CD4-positive, alpha-beta T cell treated with Interferon gamma for 1 hour (primary cell): ENCODE results near the gene XPO4.
"Not testable (repeated sequence)": the region's sequence is repeated elsewhere in the genome, so short reads cannot be mapped to it uniquely, and the experiment has no call there.

ENCODE experiments used
- DNase-seq: peaks from one replicate; pipeline ENCODE4 v3.0.0-alpha.2; 2020

Gene XPO4

DNA sequence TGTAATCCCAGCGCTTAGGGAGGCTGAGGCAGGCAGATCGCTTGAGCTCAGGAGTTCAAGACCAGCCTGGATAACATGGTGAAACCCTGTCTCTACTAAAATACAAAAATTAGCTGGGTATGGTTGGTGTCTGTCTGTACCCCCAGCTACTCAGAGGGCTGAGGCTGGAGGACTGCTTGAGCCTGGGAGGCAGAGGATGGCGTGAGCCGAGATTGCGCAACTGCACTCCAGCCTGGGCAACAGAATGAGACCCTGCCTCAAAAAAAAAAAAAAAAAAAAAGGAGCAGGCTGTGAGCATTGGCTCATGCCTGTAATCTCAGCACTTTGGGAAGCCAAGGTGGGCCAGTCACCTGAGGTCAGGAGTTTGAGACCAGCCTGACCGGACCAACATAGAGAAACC lies 12.0 kb downstream of the XPO4 start:
- DNase-seq = not testable (repeated sequence)

DNA sequence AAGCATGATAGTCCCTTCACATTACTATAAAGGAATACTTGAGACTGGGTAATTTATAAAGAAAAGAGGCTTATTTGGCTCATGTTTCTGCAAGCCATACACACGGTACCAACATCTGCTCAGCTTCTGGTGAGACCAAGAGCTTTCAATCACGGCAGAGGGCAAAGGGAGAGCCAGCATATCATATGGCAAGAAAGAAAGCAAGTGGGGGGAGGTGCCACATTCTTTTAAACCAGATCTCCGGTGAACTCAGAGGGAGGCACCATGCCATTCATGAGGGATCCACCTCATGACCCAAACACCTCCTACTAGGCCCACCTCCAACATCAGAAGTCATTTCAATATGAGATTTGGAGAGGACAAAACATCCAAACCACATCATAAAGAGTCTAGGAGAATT lies 20.3 kb downstream of the XPO4 start:
- DNase-seq = no peak

DNA sequence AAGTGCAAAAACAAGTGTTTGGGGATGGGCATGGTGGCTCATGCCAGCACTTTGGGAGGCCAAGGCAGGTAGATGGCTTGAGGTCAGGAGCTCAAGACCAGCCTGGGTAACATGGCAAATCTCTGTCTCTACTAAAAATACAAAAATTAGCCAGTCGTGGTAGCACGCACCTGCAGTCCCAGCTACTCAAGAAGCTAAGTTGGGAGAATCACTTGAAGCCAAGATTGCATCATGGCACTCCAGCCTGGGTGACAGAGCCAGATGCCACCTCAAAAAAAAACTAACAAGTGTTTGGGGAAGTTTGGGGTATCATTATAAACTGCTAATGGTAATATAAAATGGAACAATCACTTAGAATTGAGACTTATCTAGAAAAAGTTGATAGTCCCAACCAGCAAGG lies 24.6 kb downstream of the XPO4 start:
- no peak for DNase-seq

DNA sequence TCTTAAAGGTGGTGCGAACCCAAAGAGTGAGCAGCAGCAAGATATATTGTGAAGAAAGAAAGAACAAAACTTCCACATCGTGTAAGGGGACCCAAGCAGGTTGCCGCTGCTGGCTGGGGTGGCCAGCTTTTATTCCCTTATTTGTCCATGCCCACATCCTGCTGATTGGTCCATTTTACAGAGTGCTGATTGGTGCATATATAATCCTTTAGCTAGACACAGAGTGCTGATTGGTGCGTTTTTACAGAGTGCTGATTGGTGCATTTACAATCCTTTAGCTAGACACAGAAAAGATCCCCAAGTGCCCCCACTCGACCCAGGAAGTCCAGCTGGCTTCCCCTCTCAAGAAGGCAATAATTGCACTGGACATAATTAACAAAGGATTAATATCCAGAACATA lies 25.7 kb downstream of the XPO4 start:
- not testable (repeated sequence) for DNase-seq

DNA sequence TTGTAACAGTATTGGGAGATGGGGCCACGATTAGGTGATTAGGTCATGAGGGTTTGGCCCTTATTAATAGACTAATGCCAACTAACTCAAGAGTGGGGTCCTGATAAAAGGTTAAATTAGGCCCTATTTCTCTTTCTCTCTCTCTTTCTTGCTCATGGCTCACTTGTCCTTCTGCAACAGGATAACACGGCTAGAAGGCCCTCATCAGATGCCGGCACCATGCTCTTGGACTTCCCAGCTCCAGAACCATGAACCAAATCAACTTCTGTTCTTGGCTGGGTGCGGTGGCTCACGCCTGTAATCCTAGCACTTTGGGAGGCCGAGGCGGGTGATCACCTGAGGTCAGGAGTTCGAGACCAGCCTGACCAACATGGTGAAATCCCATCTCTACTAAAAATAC lies 28.1 kb downstream of the XPO4 start:
- DNase-seq = not testable (repeated sequence)

DNA sequence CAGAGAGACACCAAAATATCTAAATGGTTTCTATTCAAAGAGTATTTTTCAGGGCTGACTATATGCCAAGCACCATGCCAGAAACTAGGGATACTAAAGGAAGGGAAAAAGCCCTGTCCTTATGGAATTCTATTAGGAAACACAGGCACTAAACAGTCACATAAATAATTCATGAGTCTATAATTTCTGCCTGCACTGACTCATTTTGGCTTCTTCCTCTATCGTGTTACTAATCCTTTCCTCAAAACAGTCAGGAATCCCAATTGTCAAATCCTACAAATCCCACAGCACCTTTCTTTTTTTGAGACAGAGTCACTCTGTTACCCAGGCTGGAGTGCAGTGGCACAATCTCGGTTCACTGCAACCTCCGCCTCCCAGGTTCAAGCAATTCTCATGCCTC lies 29.2 kb downstream of the XPO4 start:
- no peak for DNase-seq

DNA sequence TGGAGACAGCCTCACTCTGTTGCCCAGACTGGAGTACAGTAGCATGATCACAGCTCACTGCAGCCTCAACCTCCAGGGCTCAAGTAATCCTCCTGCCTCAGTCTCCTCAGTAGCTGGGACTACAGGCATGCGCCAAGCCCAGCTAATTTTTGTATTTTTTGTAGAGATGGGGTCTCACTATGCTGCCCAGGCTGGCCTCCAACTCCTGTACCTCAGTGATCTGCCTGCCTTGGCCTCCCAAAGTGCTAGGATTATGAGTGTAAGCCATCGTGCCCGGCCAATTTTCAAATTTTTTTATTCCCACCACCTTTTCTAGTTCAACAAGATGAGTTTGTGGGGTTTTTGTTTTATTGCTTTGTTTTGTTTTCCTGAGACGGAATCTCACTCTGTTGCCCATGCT lies 31.7 kb downstream of the XPO4 start:
- DNase-seq = no peak

DNA sequence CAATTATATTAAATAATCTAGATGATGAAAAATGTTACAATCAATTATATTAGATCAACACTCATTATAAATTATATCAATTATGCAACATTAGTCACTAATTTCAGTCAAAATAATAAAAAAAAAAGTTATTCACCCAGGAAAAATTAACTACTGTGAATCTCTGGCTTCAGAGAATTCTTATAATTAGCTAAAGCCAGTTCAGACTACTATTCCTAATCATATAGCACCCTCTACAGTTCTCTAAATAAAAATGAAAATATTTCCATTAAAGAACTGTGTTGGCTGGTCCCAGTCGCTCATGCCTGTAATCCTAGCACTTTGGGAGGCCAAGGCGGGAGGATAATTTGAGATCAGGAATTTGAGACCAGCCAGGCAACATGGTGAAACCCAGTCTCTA lies 33.0 kb downstream of the XPO4 start:
- DNase-seq = no peak

DNA sequence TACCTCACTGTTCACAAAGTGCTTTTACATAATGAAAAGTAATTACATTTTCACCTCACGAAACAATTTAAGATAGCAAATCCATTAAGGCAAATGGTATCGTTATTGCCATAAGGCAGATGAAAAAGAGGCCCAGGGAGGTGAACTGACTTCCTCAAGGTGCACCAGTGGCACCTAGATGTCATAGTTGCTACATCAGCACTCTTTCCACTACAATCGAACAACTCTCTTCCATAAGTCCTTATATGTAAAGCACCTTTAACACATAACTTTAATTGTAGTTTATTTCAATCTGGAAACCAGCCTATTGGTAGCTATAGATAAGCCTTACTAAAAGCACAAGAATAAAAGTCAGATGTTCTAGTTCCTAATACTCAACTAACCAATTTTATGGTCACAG lies 35.1 kb downstream of the XPO4 start:
- DNase-seq = no peak

DNA sequence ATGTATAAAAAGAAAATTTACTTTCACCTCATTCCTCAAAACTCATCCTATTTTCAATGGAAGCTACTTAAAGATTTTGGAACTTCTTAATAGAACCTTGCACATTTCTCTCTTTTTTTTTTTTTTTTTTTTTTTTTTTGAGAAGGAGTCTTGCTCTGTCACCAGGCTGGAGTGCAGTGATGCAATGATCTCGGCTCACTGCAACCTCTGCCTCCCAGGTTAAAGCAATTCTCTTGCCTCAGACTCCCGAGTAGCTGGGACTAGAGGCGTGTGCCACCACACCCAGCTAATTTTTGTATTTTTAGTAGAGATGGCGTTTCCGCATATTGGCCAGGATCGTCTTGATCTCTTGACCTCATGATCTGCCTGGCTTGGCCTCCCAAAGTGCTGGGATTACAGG lies 40.9 kb downstream of the XPO4 start:
- not testable (repeated sequence) for DNase-seq

DNA sequence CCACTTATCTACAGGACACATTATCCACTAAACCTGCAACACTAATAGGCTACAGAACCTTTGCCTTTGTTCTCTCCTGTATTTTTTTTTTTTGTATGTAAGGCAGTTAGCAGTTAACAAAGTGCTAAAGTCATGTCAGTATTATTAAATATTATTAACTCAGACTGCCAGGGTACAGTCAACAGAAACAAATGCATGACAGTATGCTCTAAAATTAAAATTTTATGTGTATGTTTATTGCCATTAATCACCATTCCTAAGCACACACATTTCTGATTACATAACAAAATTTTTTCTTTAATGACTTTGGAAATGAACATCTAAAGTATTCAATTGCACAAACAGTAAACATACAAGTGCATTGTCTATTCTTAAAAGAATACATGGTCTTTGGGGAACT lies 41.7 kb downstream of the XPO4 start:
- DNase-seq = no peak

DNA sequence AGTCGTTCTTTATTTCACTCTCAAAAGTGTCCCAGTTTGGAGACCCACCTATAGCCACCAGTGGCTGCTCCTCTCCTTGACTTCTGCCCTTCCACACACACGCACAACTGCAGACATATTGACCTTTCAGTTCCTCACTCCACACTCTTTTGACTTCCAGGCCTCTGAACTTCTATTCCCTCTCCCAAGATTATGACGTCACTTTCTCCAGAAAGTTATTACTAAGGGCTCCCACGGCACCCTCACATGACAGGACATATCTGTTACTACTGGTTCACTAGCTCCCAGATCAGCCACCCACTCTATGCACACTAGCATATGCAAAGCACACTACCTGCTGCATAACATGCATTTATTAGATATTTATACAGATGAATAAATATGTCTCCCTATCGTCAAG lies 45.9 kb downstream of the XPO4 start:
- no peak for DNase-seq

DNA sequence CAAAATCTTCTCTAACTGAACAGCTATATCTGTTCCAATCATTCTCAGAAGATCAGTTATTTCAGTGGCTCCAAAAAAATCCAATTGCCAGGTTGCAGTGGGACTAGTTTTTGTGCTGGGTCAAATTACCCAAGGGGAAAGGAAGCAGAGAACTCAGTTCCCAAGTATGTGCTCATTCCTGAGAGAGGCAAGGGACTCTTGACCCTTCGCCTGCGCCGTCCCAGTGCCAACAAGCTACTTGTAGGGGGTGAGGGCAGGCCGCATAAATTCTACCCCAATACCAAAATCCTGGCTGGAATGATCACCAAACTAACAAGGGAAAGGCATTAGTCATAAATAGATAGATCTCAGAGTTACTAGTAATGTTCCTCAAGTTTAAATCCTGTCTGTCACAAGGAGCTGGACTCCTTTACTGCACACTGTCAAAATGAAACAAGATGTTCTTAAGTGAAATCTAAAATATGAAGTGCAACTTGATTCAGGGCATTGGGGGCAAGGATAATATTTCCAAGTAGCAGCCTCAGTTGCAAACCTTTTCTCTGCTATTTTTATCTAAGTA lies 50.6 kb downstream of the XPO4 start:
- DNase-seq = no peak

DNA sequence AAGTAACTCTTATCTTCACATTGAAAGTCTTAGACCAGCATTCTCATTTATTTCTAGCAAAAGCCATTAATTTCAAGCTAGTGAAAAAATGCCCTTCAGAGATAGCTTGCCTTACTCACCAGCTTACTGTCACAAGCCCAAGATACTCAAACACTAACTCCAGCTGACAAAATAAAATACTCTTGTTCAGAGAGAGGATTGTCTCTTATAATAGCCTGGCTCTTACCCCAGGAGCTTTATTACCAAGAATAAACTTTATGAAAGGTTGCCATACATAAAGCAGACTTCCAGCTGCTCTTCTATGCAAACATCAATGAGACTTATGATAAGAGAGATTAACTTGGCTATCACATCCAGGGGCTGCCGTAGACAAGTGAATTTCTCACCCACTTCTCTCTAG lies 53.6 kb downstream of the XPO4 start:
- no peak for DNase-seq

DNA sequence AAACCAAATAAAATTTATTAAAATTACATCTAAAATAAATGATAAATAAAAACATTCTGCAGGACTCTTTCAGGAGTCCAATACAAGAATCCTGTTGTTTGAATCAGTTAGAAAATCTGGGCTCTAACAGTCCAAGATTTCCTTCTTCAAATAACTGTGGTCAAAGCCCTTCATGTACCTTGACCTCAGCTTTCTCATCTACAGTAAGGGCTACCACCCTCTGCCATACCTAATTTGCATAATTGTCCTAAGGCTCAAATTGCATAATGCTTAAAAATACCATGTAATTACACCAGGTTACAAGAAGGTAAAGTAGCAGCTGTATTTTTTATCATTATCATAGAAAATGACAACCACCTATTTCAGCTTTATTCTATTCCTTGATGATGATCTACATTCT lies 54.3 kb downstream of the XPO4 start:
- no peak for DNase-seq

DNA sequence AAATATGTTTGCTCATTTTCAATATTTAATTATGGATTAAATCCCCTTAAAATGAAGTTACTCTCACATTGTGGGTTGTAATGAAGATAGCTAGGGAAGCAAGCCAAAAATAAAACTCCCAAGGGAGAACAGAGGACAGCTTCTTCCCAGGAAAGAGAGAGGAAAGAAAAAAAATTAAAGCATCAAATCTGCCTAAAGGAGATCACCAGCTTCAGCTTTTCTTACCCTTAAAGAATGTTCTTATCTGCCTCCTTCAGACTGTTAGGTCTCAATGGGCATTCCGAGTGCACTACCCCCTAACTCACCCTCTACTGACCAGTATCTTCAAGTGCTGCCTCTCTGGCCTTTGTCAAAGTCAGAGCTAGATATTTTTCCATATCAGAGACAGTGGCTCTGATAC lies 55.2 kb downstream of the XPO4 start:
- no peak for DNase-seq

DNA sequence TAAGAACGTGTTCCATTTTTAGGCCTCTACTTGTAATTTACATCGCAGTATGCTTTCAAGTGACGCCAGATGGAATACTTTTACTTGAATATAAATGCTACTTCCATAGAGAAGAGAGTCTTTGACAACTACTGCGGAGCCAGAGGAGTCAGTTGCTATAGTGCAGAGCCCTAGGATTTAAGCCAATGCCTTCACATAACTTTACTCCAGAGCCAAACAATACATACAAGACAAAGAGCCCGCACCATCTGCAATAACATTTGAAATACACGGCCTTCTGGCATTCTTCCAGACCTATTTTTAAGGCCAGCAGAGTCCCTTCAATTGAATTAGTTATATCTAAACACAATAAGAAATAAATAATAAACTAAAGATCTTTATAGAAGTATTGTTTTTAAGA lies 59.4 kb downstream of the XPO4 start:
- DNase-seq = no peak

DNA sequence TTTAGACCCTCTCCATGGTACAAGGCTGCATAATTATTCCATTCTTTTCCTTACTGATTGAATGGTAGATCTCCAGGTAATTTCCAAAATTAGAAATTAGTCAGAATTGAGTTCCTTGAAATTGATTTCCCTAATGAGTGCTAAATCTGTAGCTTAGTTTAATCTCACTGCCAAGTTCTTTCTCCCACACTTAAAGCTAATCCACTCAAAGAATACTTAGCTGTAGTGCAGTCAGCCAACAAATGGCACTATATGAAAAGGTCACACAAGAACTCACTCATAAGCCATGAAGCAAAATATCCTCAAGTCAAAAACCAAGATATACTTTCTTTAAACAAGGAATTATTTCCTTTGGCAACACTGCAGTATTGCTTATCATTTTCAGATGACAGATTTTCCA lies 62.0 kb downstream of the XPO4 start:
- no peak for DNase-seq

DNA sequence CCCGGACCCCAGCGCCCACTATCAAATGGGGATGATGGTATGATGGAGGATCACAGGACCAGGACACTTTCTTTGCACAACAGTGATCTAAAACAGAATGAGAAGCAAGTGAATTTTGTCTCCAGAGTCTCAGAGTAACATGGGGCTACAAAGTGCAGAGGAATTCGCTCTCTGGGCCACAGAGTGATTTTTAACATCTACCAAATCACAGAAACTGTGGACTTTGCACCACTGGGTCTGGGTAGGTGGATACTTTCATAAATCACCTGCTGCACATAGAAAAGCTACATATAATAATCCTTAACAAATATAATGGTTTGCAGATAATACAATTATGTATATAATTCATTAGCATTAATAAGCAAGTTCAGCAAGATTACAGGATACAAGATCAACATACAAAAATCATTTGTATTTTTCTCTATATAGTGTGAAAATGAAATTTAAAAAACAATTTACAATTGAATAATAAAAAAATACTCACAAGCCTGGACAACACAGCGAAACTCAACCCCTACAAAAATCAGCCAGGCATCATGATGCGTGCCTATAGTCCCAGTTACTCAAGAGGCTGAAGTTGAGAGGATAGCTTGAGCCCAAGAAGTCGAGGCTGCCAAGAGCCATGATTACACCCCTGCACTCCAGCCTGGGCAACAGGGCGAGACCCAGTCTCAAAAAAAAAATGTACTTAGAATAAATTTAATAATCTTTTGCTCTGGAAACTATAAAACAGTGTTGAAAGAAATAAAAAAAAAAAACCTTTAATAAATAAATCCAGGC lies 68.5 kb downstream of the XPO4 start:
- DNase-seq = no peak

DNA sequence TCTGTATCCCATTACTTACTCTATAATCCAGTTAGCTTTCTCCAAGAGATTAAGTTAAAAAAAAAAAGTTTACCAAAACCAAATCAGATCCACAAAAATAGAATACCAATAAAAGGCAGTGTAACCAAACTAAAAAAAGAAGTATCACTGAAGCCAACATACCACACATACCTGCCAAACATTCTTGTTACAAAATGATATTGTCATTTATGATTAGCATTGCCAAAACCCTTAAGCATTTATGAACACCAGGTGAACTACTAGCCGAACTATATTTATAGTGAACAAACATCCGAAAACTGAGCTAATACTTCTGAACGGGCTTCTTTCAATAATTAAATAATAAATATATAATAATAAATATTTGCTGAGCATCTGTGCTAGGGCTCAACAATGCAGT lies 69.7 kb downstream of the XPO4 start:
- no peak for DNase-seq

DNA sequence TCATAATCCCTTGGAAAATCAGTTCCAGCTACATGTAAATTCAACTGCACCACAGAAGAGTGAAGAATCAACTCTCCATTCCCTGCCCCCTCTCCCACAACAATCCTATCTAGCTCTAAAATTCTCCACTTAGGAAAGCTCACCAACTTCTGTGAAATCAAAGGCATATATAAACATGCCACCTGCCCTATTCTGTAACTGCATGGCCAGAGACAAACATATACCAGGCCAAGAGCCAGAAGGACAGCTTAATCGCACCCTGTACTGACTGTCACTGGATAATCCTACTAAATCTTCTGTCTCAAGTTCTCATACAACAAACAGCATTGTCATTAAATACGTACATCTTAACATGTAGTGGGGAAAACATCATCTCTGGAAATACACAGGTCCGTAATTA lies 70.6 kb downstream of the XPO4 start:
- DNase-seq = no peak

DNA sequence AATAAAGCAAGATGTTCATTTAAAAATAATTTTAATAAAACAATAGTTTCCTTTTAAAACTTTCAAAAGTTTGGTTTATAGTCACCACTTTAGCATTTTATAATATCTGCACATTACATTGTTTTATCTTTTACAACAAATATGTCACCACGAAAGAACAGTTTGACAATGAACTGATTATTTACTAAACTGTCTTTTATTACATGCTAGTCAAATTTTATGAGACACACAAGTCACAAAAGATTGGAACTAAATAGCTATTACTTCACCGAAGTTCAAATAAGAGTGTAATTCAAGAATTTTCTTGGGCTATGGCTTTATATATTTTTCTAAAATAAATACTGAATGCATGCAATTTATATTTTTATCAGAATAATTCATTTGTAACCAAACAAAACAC lies 71.3 kb downstream of the XPO4 start:
- DNase-seq = no peak

DNA sequence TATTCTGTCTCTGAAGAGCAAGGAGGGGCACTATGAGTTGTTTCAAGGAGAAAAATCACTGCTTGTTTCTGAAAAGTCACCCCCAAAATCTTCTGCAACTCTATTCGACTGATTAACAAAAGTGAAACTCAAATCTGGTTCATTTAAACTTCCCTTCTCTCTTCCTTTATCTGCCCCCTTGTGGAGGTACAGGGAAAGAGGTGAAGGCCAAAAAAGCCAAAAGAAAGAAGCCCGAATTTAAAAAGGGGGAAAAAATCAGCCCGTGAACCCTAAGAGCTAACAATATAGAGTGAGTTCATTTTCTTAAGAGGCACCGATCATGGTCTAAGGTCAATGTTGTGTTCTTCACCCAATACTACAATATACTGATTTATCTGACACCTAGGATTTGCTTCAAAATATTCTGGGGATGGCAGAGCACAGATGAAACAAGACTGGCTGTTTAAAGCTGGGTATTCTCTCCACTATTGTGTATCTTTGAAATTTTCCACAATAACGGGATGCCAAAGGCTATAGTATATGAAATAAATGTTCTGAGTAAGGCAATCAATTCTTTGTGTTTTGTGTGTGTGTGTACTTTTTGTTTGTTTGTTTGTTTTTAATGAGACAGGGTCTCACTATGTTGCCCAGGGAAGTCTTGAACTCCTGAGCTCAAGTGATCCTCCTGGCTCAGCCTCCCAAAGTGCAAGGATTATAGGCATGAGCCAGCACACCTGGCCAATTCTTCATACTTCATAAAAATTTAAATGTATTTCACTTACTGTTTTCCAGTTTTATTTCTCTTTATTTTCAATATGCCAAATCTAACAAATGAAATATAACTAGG lies 73.8 kb downstream of the XPO4 start:
- no peak for DNase-seq

DNA sequence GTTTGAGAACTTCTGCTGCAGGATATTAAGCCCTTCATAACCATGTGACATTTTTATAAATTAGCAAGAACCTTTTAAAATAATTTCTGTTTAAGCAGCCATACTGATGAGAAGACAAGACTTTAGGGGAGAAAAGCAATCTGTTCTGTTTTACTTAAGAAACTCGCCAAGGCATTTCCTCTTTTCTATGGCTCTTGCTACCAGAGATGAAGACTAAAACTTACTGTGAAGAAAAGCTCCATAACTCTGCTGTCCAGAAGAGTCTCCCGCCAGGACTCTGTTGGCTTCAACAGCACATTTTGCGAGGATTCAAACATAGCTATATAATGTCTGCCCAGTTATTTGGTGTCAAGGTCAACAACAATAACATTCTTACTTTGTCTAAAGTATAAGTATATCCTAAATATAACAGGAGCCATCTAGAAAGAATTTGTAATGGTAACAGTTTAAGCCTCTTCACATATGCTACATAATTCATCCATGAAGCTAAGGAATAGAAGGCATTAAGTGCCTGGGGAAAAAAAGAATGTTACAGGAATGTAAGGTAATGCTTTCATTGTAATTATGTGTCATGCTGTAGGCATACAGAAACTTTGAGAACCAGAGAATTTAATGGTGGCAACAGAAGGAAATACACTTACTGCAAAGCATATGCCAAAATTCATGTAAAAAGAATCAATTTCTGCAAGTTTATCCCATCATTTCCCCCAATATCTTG lies 75.5 kb downstream of the XPO4 start:
- no peak for DNase-seq
